GM10266 (cell line): ENCODE data around the gene COL4A5.

Experiments used
- DNase-seq: peaks from one replicate; pipeline ENCODE4 v3.0.0; 2012; ENCODE audit errors: extremely low spot score
- TF ChIP-seq, protein P1 (sequence below): IDR thresholded peaks from 2 replicates; pipeline ENCODE4 v1.5.1; 2012; ENCODE audit warnings: mild to moderate bottlenecking, low read depth; ENCODE audit not compliant: control insufficient read depth, insufficient read depth; ENCODE audit errors: missing control alignments

The COL4A5 gene

DNA sequence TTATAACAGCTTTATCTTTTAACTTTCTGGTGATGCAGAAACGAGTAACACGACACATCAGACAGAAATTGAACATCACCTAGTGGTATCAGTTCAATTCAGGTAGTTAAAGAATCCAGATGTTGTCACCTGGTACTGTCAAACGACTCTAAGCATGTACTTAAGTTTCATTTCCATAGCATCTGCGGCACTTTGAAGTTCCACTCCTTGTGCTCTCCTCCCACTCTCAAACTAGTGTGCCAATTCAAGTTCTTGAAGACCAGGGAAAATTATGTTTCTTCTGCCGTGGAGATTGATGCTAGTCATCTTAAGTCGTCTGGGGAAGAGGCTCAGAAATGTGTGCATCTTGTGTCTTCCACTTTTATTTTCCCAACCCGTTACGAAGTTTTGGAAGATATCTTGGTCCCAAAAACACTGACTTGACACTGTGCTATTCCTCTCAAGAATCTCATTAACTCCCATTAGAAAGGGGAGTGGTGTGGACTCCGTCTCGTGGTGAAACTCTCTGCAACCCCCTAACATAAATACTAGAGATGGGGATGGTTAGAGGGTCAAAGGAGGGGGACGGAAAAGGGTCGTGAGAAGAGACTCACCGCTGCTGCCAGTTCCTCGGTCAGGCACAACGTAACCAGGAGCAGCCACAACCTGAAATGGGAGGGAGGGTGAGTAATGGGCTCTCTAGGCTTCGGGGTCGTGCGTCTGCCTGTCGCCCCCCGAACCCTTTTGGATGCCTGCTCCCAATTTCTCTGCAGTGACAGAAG, 2.1 kb upstream of the COL4A5 start:
- TF ChIP-seq, protein P1, sequence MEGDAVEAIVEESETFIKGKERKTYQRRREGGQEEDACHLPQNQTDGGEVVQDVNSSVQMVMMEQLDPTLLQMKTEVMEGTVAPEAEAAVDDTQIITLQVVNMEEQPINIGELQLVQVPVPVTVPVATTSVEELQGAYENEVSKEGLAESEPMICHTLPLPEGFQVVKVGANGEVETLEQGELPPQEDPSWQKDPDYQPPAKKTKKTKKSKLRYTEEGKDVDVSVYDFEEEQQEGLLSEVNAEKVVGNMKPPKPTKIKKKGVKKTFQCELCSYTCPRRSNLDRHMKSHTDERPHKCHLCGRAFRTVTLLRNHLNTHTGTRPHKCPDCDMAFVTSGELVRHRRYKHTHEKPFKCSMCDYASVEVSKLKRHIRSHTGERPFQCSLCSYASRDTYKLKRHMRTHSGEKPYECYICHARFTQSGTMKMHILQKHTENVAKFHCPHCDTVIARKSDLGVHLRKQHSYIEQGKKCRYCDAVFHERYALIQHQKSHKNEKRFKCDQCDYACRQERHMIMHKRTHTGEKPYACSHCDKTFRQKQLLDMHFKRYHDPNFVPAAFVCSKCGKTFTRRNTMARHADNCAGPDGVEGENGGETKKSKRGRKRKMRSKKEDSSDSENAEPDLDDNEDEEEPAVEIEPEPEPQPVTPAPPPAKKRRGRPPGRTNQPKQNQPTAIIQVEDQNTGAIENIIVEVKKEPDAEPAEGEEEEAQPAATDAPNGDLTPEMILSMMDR: no peak
- no peak for DNase-seq

GRCh38 chrX:108438110-108438623, 1.5 kb upstream of the COL4A5 start, which contains the start of gene COL4A6:
Gene COL4A6 (minus strand): TSS chrX:108438422. CDS start chrX:108438196, 226 bp downstream.
- DNase-seq: no peak

GRCh38 chrX:108439961-108440696, 491 bp downstream of the COL4A5 start:
- DNase-seq: no peak
- TF ChIP-seq, protein P1: no peak

More at GRCh38 chrX:108438110-108438623, 1.5 kb upstream of the COL4A5 start, which contains the start of gene COL4A6:
- TF ChIP-seq, protein P1: no peak

DNA sequence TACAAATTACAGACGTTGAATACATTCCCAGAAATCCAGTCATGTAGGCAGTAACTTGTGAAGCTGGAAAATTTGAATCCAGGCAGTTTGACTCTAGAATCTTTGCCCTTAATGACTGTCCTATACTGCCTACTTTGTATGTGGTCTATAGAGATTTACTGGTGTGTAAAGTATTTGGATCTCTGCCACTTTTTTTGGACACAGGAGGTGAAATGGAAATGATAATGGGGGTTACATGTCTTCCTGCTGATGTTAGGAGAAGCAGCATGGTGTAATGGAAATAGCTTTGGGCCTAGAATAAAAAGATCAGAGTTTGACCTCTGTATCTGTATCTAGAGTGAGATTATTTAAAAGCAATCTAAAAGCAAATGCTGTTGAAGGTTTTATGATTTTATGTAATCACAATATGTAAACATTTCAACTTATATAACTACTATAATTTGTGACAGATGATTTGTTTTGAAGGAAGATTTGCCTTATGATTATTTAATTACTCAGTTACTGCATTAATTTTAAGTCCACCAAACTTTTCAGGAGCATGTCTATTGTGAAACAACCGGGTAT, 3.3 kb downstream of the COL4A5 start:
- TF ChIP-seq, protein P1: no peak
- DNase-seq: no peak

- no peak for DNase-seq
- TF ChIP-seq, protein P1: no peak
These were observed 7.7 kb downstream of the COL4A5 start for GRCh38 chrX:108447303-108447702.

- TF ChIP-seq, protein P1: no peak
- DNase-seq: no peak
These were observed 14.2 kb downstream of the COL4A5 start for GRCh38 chrX:108453841-108454240.
